Uterus (tissue), 4 donors: ENCODE measurements around the gene DNAAF1. TPM values are rescaled to one million over a fixed set of nuclear protein-coding genes. Genes with fewer than 3 reads are reported as not detected.

Source experiments
- DNase-seq, 2 donors: peaks; one replicate each; pipeline ENCODE4 v3.0.0-alpha.2; 2019 to 2020
- H3K27ac ChIP-seq, 2 donors: fragments of 200-600 bp; sonication (generic); 1 replicate in 1 of 2; 2 replicates in 1 of 2; pipeline ENCODE4 v1.5.1; 2016 to 2018
- H3K27me3 ChIP-seq, 2 donors: fragments of 200-600 bp; sonication (generic); one replicate each; pipeline ENCODE4 v1.5.1; 2018 to 2019; ENCODE audit warnings: control low read depth in 1 of 2
- H3K36me3 ChIP-seq, 2 donors: fragments of 200-600 bp; sonication (generic); one replicate each; pipeline ENCODE4 v1.5.1; 2019; ENCODE audit warnings: control low read depth in 1 of 2
- H3K4me1 ChIP-seq, 2 donors: fragments of 200-600 bp; sonication (generic); one replicate each; pipeline ENCODE4 v1.5.1; 2018 to 2019; ENCODE audit warnings: control low read depth in 1 of 2
- H3K4me3 ChIP-seq, 2 donors: fragments of 200-600 bp; sonication (generic); 1 replicate in 1 of 2; 2 replicates in 1 of 2; pipeline ENCODE4 v1.5.1; 2018 to 2019; ENCODE audit warnings: mild to moderate bottlenecking in 1 of 2
- H3K9me3 ChIP-seq, 2 donors: fragments of 200-600 bp; sonication (generic); one replicate each; pipeline ENCODE4 v1.5.1; 2019; ENCODE audit warnings: control low read depth in 1 of 2
- CTCF ChIP-seq, 4 experiments: fragments of 200-600 bp in 2 of 4; fragments of 450-650 bp in 2 of 4; sonication (generic) in 2 of 4; IDR thresholded peaks; one replicate each; pipeline ENCODE4 v1.5.1; 2016 to 2019; ENCODE audit warnings: antibody characterized with exemption in 4 of 4, mild to moderate bottlenecking in 2 of 4, moderate library complexity in 1 of 4
- POLR2A ChIP-seq, 2 donors: fragments of 450-650 bp; IDR thresholded peaks; one replicate each; pipeline ENCODE4 v1.6.1; 2016; ENCODE audit warnings: antibody characterized with exemption in 2 of 2, mild to moderate bottlenecking in 1 of 2, moderate library complexity in 1 of 2
- intact Hi-C: fragments of 100-400 bp; cut with DNase I; formaldehyde crosslinking; loops from one replicate; pipeline ENCODE4 v1.15.1; 2023; ENCODE audit warnings: low total_unique reads
- total RNA-seq, 4 donors: library from RNA; depleted of rRNA in 3 of 4; stranded (reverse); fragments of >200 nt in 3 of 4; gene quantifications; one replicate each; pipeline versions ENCODE4 v1.1.0 to v1.2.4, GENCODE V29; 2014 to 2023
- donor health status: DM: yes; HTN: yes; CAD: no.

The DNAAF1 gene
- total RNA-seq, 4 donors from 2014 or later: 0.77 to 8.2 (median 2.7) TPM

GRCh38 chr16:84121007-84121406 lies 24.1 kb upstream of the DNAAF1 start:
- Histone ChIP-seq H3K27ac (no peak overlapping the region), H3K9me3 (no peaks in the 10 kb centered on the region), H3K4me3 (no peak overlapping the region), H3K4me1 (no peaks in the 10 kb centered on the region), H3K36me3 (no peaks in the 10 kb centered on the region), H3K27me3 (no peaks in the 10 kb centered on the region)
- intact Hi-C loops: no loop called here
- TF ChIP-seq POLR2A (IDR thresholded peaks at IDR 0.05): no peak
- TF ChIP-seq CTCF (IDR thresholded peaks at IDR 0.05): no peak
- no peak for DNase-seq

- DNase-seq: no peak
- H3K27ac ChIP-seq: no peak overlapping the region
- no peak overlapping the region for H3K4me3 ChIP-seq
- TF ChIP-seq CTCF (IDR thresholded peaks at IDR 0.05) (no peak), POLR2A (IDR thresholded peaks at IDR 0.05) (no peak)
- H3K36me3 ChIP-seq: no peaks in the 10 kb centered on the region
- H3K9me3 ChIP-seq: no peaks in the 10 kb centered on the region
- intact Hi-C loops: no loop called here
- no peaks in the 10 kb centered on the region for H3K27me3 ChIP-seq
- no peaks in the 10 kb centered on the region for H3K4me1 ChIP-seq
Observed at GRCh38 chr16:84124257-84125073, 20.6 kb upstream of the DNAAF1 start.

GRCh38 chr16:84131117-84131516 lies 14.0 kb upstream of the DNAAF1 start:
- H3K4me3 ChIP-seq: no peak overlapping the region
- intact Hi-C loops: no loop called here
- no peaks in the 10 kb centered on the region for H3K4me1 ChIP-seq
- no peaks in the 10 kb centered on the region for H3K9me3 ChIP-seq
- H3K27me3 ChIP-seq: no peaks in the 10 kb centered on the region
- DNase-seq: no peak
- H3K36me3 ChIP-seq: no peaks in the 10 kb centered on the region
- H3K27ac ChIP-seq: no peak overlapping the region
- TF ChIP-seq CTCF (IDR thresholded peaks at IDR 0.05) (no peak), POLR2A (IDR thresholded peaks at IDR 0.05) (no peak)

- intact Hi-C loops: no loop called here
- DNase-seq: no peak
Observed at GRCh38 chr16:84132527-84133285, 12.4 kb upstream of the DNAAF1 start.

More at GRCh38 chr16:84132527-84133285, 12.4 kb upstream of the DNAAF1 start:
- no peak for TF ChIP-seq CTCF (IDR thresholded peaks at IDR 0.05)
- TF ChIP-seq POLR2A (IDR thresholded peaks at IDR 0.05): no peak
- Histone ChIP-seq H3K27me3 (no peaks in the 10 kb centered on the region), H3K27ac (no peak overlapping the region), H3K9me3 (no peaks in the 10 kb centered on the region), H3K4me1 (no peaks in the 10 kb centered on the region), H3K36me3 (no peaks in the 10 kb centered on the region), H3K4me3 (no peak overlapping the region)
